Lower leg skin (tissue), 3 donors: ENCODE results near the gene PHLDA2.

Experiments used
- CTCF ChIP-seq, 3 donors: fragments of 450-650 bp; IDR thresholded peaks; one replicate each; pipeline ENCODE4 v1.5.1; 2016; ENCODE audit warnings: antibody characterized with exemption in 3 of 3, mild to moderate bottlenecking in 3 of 3, moderate library complexity in 2 of 3
- POLR2A ChIP-seq, 2 donors: fragments of 450-650 bp; IDR thresholded peaks; one replicate each; pipeline ENCODE4 v1.6.1; 2016 to 2017; ENCODE audit warnings: antibody characterized with exemption in 2 of 2, mild to moderate bottlenecking in 1 of 2, moderate library complexity in 1 of 2

GRCh38 chr11:2943711-2944118 lies 14.5 kb upstream of the PHLDA2 start:
- TF ChIP-seq CTCF (IDR thresholded peaks at IDR 0.05) (no peak), POLR2A (IDR thresholded peaks at IDR 0.05) (no peak)
